GM23248 (cell line): ENCODE measurements around the gene NBEA. TPM values are rescaled to one million over a fixed set of nuclear protein-coding genes. Genes with fewer than 3 reads are reported as not detected.

Experiments used
- DNase-seq: peaks from one replicate; pipeline ENCODE4 v3.0.0-alpha.2; 2015
- H2AFZ ChIP-seq: fragments of 200-600 bp; sonication (generic); 2 replicates; pipeline ENCODE4 v1.6.1; 2016; ENCODE audit warnings: antibody characterized with exemption
- H3F3A ChIP-seq: fragments of 200-600 bp; sonication (generic); 2 replicates; pipeline ENCODE4 v1.6.1; 2016; ENCODE audit warnings: mild to moderate bottlenecking, antibody characterized with exemption, mixed run types; ENCODE audit not compliant: insufficient read depth
- H3K27ac ChIP-seq: fragments of 200-600 bp; sonication (generic); 2 replicates; pipeline ENCODE4 v1.5.1; 2016; ENCODE audit warnings: mild to moderate bottlenecking
- H3K27me3 ChIP-seq: fragments of 200-600 bp; sonication (generic); replicated peaks from 2 replicates; pipeline ENCODE4 v1.6.1; 2016; ENCODE audit warnings: mild to moderate bottlenecking; ENCODE audit not compliant: insufficient read depth
- H3K36me3 ChIP-seq: fragments of 200-600 bp; sonication (generic); 2 replicates; pipeline ENCODE4 v1.6.1; 2016; ENCODE audit warnings: low read depth, mild to moderate bottlenecking
- H3K4me1 ChIP-seq: fragments of 200-600 bp; sonication (generic); 2 replicates; pipeline ENCODE4 v1.6.1; 2016; ENCODE audit warnings: mild to moderate bottlenecking; ENCODE audit not compliant: insufficient read depth
- H3K4me2 ChIP-seq: fragments of 200-600 bp; sonication (generic); one replicate; pipeline ENCODE4 v1.6.1; 2016; ENCODE audit warnings: mild to moderate bottlenecking; ENCODE audit not compliant: unreplicated experiment
- H3K4me3 ChIP-seq: fragments of 200-600 bp; sonication (generic); 2 replicates; pipeline ENCODE4 v1.5.1; 2016; ENCODE audit warnings: mild to moderate bottlenecking
- H3K79me2 ChIP-seq: fragments of 200-600 bp; sonication (generic); 2 replicates; pipeline ENCODE4 v1.6.1; 2016; ENCODE audit warnings: mild to moderate bottlenecking; ENCODE audit not compliant: insufficient read depth
- H3K9ac ChIP-seq: fragments of 200-600 bp; sonication (generic); 2 replicates; pipeline ENCODE4 v1.6.1; 2016; ENCODE audit warnings: mild to moderate bottlenecking
- H3K9me2 ChIP-seq: fragments of 200-600 bp; sonication (generic); 2 replicates; pipeline ENCODE4 v1.6.1; 2016; ENCODE audit warnings: mixed run types, mild to moderate bottlenecking, moderate library complexity; ENCODE audit not compliant: insufficient read depth
- H3K9me3 ChIP-seq: fragments of 200-600 bp; sonication (generic); one replicate; pipeline ENCODE4 v1.6.1; 2017; ENCODE audit warnings: low read depth
- H4K20me1 ChIP-seq: fragments of 200-600 bp; sonication (generic); 2 replicates; pipeline ENCODE4 v1.6.0; 2016; ENCODE audit not compliant: insufficient read depth
- EZH2 ChIP-seq: fragments of 200-600 bp; sonication (generic); IDR thresholded peaks from 2 replicates; pipeline ENCODE4 v1.6.1; 2018; ENCODE audit warnings: antibody characterized with exemption, mild to moderate bottlenecking; ENCODE audit not compliant: insufficient read depth, poor library complexity, severe bottlenecking
- EZH2phosphoT487 ChIP-seq: fragments of 200-600 bp; sonication (generic); IDR thresholded peaks from 2 replicates; pipeline ENCODE4 v1.6.1; 2018; ENCODE audit warnings: antibody characterized with exemption, moderate library complexity, mild to moderate bottlenecking, low read depth; ENCODE audit not compliant: insufficient read depth
- WGBS, 2 experiments: methylation state at CpG; one replicate each; pipeline ENCODE4 v1.1.6; 2015 to 2017; ENCODE audit warnings: low lambda C conversion rate in 2 of 2, low coverage in 1 of 2; ENCODE audit errors: missing lambda C conversion rate in 2 of 2; 5-methylcytosine and 5-hydroxymethylcytosine counted together
- in situ Hi-C: fragments of 300-500 bp; cut with MboI; formaldehyde crosslinking; loops from 2 replicates; pipeline ENCODE4 v1.15.0; 2020
- polyA plus RNA-seq: library from polyadenylated mRNA; unstranded; fragments of >200 nt; fragmentation: Nextera tagmentation; extraction: Ambion mirVana; gene quantifications from 2 replicates; pipeline ENCODE4 v1.2.1, GENCODE V29; 2016
- total RNA-seq: library from RNA; depleted of rRNA; stranded (reverse); fragments of >200 nt; shearing (Covaris generic); gene quantifications from 2 replicates; pipeline ENCODE4 v1.2.3, GENCODE V29; 2014

Gene NBEA
- total and polyA plus RNA-seq, 2 experiments from 2014 or later, result 1.9 to 3.7 TPM

DNA sequence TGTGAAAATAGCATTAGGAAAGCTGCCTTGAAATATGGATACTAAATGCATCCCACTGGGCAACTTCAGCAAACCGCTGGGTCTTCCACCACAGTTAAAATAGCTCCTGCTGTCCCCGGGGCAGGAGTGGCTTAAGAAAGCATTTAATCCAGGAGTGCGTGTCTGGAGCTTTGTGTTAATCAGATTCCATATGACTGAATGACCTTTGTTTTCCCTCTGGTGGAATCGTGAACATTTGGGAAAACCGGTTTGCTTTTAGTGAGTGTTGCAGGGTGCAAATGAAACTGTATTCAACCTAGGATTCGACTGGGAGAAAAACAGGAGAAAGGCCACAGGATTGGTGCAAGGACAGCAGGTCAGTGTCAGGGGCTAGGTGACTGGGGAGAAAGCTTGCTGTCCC is 772.1 kb downstream of the NBEA start:
- Histone ChIP-seq H3F3A (peaks cover 15% of the 10 kb centered on the region), H3K27ac (no peak overlapping the region), H3K9ac (no peak overlapping the region), H3K9me3 (no peaks in the 10 kb centered on the region), H2AFZ (no peak overlapping the region), H3K4me3 (no peak overlapping the region), H3K36me3 (no peaks in the 10 kb centered on the region), H4K20me1 (no peaks in the 10 kb centered on the region), H3K4me2 (no peak overlapping the region), H3K27me3 (no peaks in the 10 kb centered on the region), H3K79me2 (no peaks in the 10 kb centered on the region), H3K9me2 (no peaks in the 10 kb centered on the region), H3K4me1 (peaks cover 22% of the 10 kb centered on the region)
- DNase-seq, result no peak
- in situ Hi-C loops, result no loop called here
- 98% methylated on average over 6 of the region's 6 CpGs for WGBS, 2 experiments
- no peak for TF ChIP-seq EZH2phosphoT487
- no peak for TF ChIP-seq EZH2

- 95 to 98% methylated on average over 9 of the region's 9 CpGs for WGBS, 2 experiments
- Histone ChIP-seq H3K27ac (no peak overlapping the region), H4K20me1 (no peaks in the 10 kb centered on the region), H3K9me3 (no peaks in the 10 kb centered on the region), H3K4me3 (no peak overlapping the region), H3K4me1 (peaks cover 22% of the 10 kb centered on the region), H3K36me3 (no peaks in the 10 kb centered on the region), H3K4me2 (no peak overlapping the region), H3F3A (peaks cover 15% of the 10 kb centered on the region), H3K27me3 (no peaks in the 10 kb centered on the region), H3K79me2 (no peaks in the 10 kb centered on the region), H2AFZ (no peak overlapping the region), H3K9me2 (no peaks in the 10 kb centered on the region), H3K9ac (no peak overlapping the region)
- in situ Hi-C loops, result no loop called here
- DNase-seq, result no peak
- TF ChIP-seq EZH2 (no peak), EZH2phosphoT487 (no peak)
Measured at GRCh38 chr13:35714588-35715377, 772.7 kb downstream of the NBEA start.

DNA sequence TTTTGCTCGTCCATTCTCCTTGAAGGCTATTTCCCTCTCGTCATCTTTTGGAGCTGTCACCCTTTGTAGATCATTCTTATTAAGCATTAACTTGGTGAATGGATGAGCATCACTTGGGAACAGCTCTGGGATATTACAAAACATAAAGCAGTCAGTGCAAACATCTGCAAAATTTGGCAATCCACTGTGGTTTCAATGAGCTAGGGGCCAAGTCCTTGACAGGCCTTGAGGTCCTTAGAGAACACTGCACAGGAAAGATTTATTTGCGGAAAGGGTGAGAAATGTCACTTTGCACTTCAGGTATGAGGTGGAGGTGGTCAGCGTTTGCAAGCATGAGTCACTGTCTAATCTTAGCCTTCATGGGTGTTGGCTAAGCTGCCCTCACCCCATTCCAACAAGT is 774.1 kb downstream of the NBEA start:
- peaks cover 22% of the 10 kb centered on the region for H3K4me1 ChIP-seq
- in situ Hi-C loops, result no loop called here

DNA sequence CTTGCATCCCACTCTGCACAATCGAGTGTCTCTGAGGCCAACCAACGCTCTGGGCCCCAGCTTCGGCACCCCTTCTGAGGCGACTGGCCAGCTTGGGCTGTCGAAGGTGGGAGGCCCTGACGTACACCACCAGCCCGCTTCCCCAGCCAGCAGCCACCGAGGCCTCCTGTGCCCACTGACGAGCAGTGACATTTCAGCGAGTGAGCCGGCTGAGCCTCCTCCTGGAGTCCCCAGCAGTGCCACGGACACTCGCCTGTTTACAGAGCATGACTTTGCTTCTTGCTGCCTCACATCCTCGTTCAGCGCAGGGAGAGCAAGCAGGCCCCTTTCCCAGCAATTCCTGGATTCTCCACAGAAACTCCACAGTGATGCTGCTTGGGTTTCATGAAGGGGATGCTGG is 774.7 kb downstream of the NBEA start:
- TF ChIP-seq EZH2 (no peak), EZH2phosphoT487 (no peak)
- H3K36me3 ChIP-seq, result no peaks in the 10 kb centered on the region
- no peaks in the 10 kb centered on the region for H4K20me1 ChIP-seq
- H3K9ac ChIP-seq, result no peak overlapping the region
- H3F3A ChIP-seq, result peaks cover 15% of the 10 kb centered on the region
- no peak overlapping the region for H3K4me3 ChIP-seq
- no peaks in the 10 kb centered on the region for H3K79me2 ChIP-seq
- H3K27ac ChIP-seq, result no peak overlapping the region
- H3K4me1 ChIP-seq, result peaks cover 22% of the 10 kb centered on the region
- in situ Hi-C loops, result no loop called here
- H3K4me2 ChIP-seq, result no peak overlapping the region
- 99% methylated on average over 15 of the region's 15 CpGs for WGBS, 2 experiments
- DNase-seq, result no peak
- no peaks in the 10 kb centered on the region for H3K27me3 ChIP-seq
- H2AFZ ChIP-seq, result no peak overlapping the region
- H3K9me2 ChIP-seq, result no peaks in the 10 kb centered on the region
- no peaks in the 10 kb centered on the region for H3K9me3 ChIP-seq

More for the DNA sequence above, 774.1 kb downstream of the NBEA start:
- H3K4me2 ChIP-seq, result no peak overlapping the region
- no peaks in the 10 kb centered on the region for H3K79me2 ChIP-seq
- no peak overlapping the region for H3K4me3 ChIP-seq
- H3K27ac ChIP-seq, result no peak overlapping the region
- no peak for TF ChIP-seq EZH2phosphoT487
- TF ChIP-seq EZH2, result no peak
- no peaks in the 10 kb centered on the region for H3K9me2 ChIP-seq
- H4K20me1 ChIP-seq, result no peaks in the 10 kb centered on the region
- no peaks in the 10 kb centered on the region for H3K27me3 ChIP-seq
- peaks cover 15% of the 10 kb centered on the region for H3F3A ChIP-seq
- H3K9me3 ChIP-seq, result no peaks in the 10 kb centered on the region
- 47 to 49% methylated on average over 4 of the region's 4 CpGs for whole genome bisulfite sequencing, 2 experiments
- DNase-seq, result peak; percentile 56
- no peak overlapping the region for H3K9ac ChIP-seq
- H2AFZ ChIP-seq, result no peak overlapping the region
- H3K36me3 ChIP-seq, result no peaks in the 10 kb centered on the region
